ENCODE data around the gene FOXS1. TPM values are rescaled to one million over a fixed set of nuclear protein-coding genes. Genes with fewer than 3 reads are reported as not detected.

The FOXS1 gene
- total RNA-seq: 0.16 TPM in 1 of 2 replicates, not detected in the other

GRCh38 chr20:31845300-31845863 is at the start of gene FOXS1:
TSS of gene FOXS1 (minus strand) at chr20:31845604. CDS start at chr20:31845542, 62 bp downstream.

GRCh38 chr20:31869942-31870725 is 24.7 kb upstream of the FOXS1 start, which contains the start of the genes DUSP15 and TTLL9:
TSS of gene DUSP15 (minus strand) at chr20:31870527. CDS start at chr20:31870337, 190 bp downstream.
TSS of gene TTLL9 (plus strand) at chr20:31870634. CDS start at chr20:31871127, 493 bp downstream.

GRCh38 chr20:31819083-31819784 is 26.2 kb downstream of the FOXS1 start, which contains the start of gene MYLK2:
TSS of gene MYLK2 (plus strand) at chr20:31819356. CDS start at chr20:31819581, 225 bp downstream.

Small RNA genes within 50 kb of the gene (small RNA-seq; reads per million reads assigned to genes)
- gene AL160175.1: not detected

Other genes with a start within 250 kb of the FOXS1 start
- gene ID1, start 240.3 kb downstream of the FOXS1 start, total RNA-seq: 17.8 and 26.0 TPM in 2 replicates
- not detected in 2 replicates for gene COX4I2, start 207.7 kb downstream of the FOXS1 start, total RNA-seq
- 77.1 and 98.5 TPM in 2 replicates for gene BCL2L1, start 122.7 kb downstream of the FOXS1 start, total RNA-seq
- 11.2 and 12.3 TPM in 2 replicates for gene TPX2, start 106.3 kb downstream of the FOXS1 start, total RNA-seq
- under 0.01 and 0.12 TPM in 2 replicates for gene MYLK2, start 26.2 kb downstream of the FOXS1 start, total RNA-seq
- 2.1 TPM in 1 of 2 replicates, not detected in the other for gene DUSP15, start 24.9 kb upstream of the FOXS1 start, total RNA-seq
- not detected in 2 replicates for gene TTLL9, start 25.0 kb upstream of the FOXS1 start, total RNA-seq
- gene PDRG1, start 106.4 kb upstream of the FOXS1 start, total RNA-seq: 2.8 and 4.0 TPM in 2 replicates
- gene XKR7, start 122.5 kb upstream of the FOXS1 start, total RNA-seq: not detected in 2 replicates
- gene CCM2L, start 164.8 kb upstream of the FOXS1 start, total RNA-seq: not detected in 2 replicates
- 0.65 TPM in 1 of 2 replicates, not detected in the other for gene HCK, start 206.6 kb upstream of the FOXS1 start, total RNA-seq